Nephron (organoid): ENCODE data around the gene IQGAP1.
"Not testable (repeated sequence)": the region's sequence is repeated elsewhere in the genome, so short reads cannot be mapped to it uniquely, and the experiment has no call there.

ENCODE experiments used
- H3K27ac Mint-ChIP-seq, 3 experiments: 2 replicates each; pipeline ENCODE4 v1.8.0; 2020; ENCODE audit warnings: mixed read lengths in 3 of 3, mild to moderate bottlenecking in 2 of 3, moderate library complexity in 1 of 3
- H3K27me3 Mint-ChIP-seq: 2 replicates; pipeline ENCODE4 v1.8.0; 2021; ENCODE audit warnings: low read depth, mild to moderate bottlenecking, moderate library complexity, mixed read lengths
- H3K36me3 Mint-ChIP-seq: 2 replicates; pipeline ENCODE4 v1.8.0; 2020; ENCODE audit warnings: low read depth, mixed read lengths
- H3K4me1 Mint-ChIP-seq: 2 replicates; pipeline ENCODE4 v1.8.0; 2020; ENCODE audit warnings: mixed read lengths
- H3K4me3 Mint-ChIP-seq, 3 experiments: 2 replicates each; pipeline ENCODE4 v1.8.0; 2020; ENCODE audit warnings: mild to moderate bottlenecking in 3 of 3, mixed read lengths in 3 of 3, moderate library complexity in 2 of 3
- H3K9me3 Mint-ChIP-seq: 2 replicates; pipeline ENCODE4 v1.8.0; 2020; ENCODE audit warnings: mixed read lengths
- CTCF ChIP-seq, 3 experiments: fragments of 200-600 bp; sonication (generic); IDR thresholded peaks; one replicate each; pipeline ENCODE4 v1.5.0; 2021; ENCODE audit warnings: antibody characterized with exemption in 3 of 3; ENCODE audit not compliant: unreplicated experiment in 3 of 3

Gene IQGAP1

GRCh38 chr15:90512981-90513380 lies 124.9 kb downstream of the IQGAP1 start:
- Mint-ChIP-seq H3K9me3 (peaks cover 5% of the 10 kb centered on the region), H3K36me3 (no peaks in the 10 kb centered on the region), H3K27me3 (peaks cover 8% of the 10 kb centered on the region), H3K4me3 (no peak overlapping the region), H3K27ac (no peak overlapping the region), H3K4me1 (no peaks in the 10 kb centered on the region)
- no peak for TF ChIP-seq CTCF (IDR thresholded peaks at IDR 0.05; ENCODE audit: unreplicated experiment in 3 of 3)

GRCh38 chr15:90513448-90513847 lies 125.4 kb downstream of the IQGAP1 start:
- Mint-ChIP-seq H3K4me1 (no peaks in the 10 kb centered on the region), H3K36me3 (no peaks in the 10 kb centered on the region), H3K27me3 (peaks cover 8% of the 10 kb centered on the region), H3K4me3 (no peak overlapping the region), H3K9me3 (peaks cover 5% of the 10 kb centered on the region), H3K27ac (no peak overlapping the region)
- TF ChIP-seq CTCF (IDR thresholded peaks at IDR 0.05; ENCODE audit: unreplicated experiment in 3 of 3): no peak

- not testable (repeated sequence) for H3K27ac Mint-ChIP-seq, H3K4me3 Mint-ChIP-seq, H3K9me3 Mint-ChIP-seq, H3K36me3 Mint-ChIP-seq, H3K27me3 Mint-ChIP-seq, H3K4me1 Mint-ChIP-seq
Observed at GRCh38 chr15:90513893-90514292, 125.9 kb downstream of the IQGAP1 start.

- Mint-ChIP-seq H3K27me3 (peaks cover 3% of the 10 kb centered on the region), H3K4me3 (no peak overlapping the region), H3K9me3 (no peaks in the 10 kb centered on the region), H3K4me1 (no peaks in the 10 kb centered on the region), H3K27ac (no peak overlapping the region), H3K36me3 (no peaks in the 10 kb centered on the region)
- TF ChIP-seq CTCF (IDR thresholded peaks at IDR 0.05; ENCODE audit: unreplicated experiment in 3 of 3): no peak
Observed at GRCh38 chr15:90519688-90520087, 131.6 kb downstream of the IQGAP1 start.

- no peak for TF ChIP-seq CTCF (IDR thresholded peaks at IDR 0.05; ENCODE audit: unreplicated experiment in 3 of 3)
- H3K27me3 Mint-ChIP-seq: no peaks in the 10 kb centered on the region
- no peaks in the 10 kb centered on the region for H3K4me1 Mint-ChIP-seq
- no peak overlapping the region for H3K27ac Mint-ChIP-seq
- H3K9me3 Mint-ChIP-seq: no peaks in the 10 kb centered on the region
- H3K4me3 Mint-ChIP-seq: no peak overlapping the region
- H3K36me3 Mint-ChIP-seq: no peaks in the 10 kb centered on the region
Observed at GRCh38 chr15:90520365-90520764, 132.3 kb downstream of the IQGAP1 start.

- Mint-ChIP-seq H3K27ac (no peak overlapping the region), H3K27me3 (no peaks in the 10 kb centered on the region), H3K36me3 (no peaks in the 10 kb centered on the region), H3K9me3 (no peaks in the 10 kb centered on the region), H3K4me3 (no peak overlapping the region), H3K4me1 (peaks cover 2% of the 10 kb centered on the region)
- TF ChIP-seq CTCF (IDR thresholded peaks at IDR 0.05; ENCODE audit: unreplicated experiment in 3 of 3): no peak
Observed at GRCh38 chr15:90523373-90523772, 135.3 kb downstream of the IQGAP1 start.

- not testable (repeated sequence) for H3K36me3 Mint-ChIP-seq, H3K4me1 Mint-ChIP-seq, H3K9me3 Mint-ChIP-seq, H3K4me3 Mint-ChIP-seq, H3K27me3 Mint-ChIP-seq
- H3K27ac Mint-ChIP-seq: peak overlapping the region in 1 of 3 experiments; percentile 48
Observed at GRCh38 chr15:90524018-90524803, 136.2 kb downstream of the IQGAP1 start.
